ENCODE results near the gene DCP1A. TPM values are rescaled to one million over a fixed set of nuclear protein-coding genes. Genes with fewer than 3 reads are reported as not detected.

DCP1A gene
- total and polyA plus RNA-seq, 2 of the 13 experiments (the other 11 are each of a cell fraction or from before 2014, with no cell fraction given) = 14.2 to 41.2 TPM

DNA sequence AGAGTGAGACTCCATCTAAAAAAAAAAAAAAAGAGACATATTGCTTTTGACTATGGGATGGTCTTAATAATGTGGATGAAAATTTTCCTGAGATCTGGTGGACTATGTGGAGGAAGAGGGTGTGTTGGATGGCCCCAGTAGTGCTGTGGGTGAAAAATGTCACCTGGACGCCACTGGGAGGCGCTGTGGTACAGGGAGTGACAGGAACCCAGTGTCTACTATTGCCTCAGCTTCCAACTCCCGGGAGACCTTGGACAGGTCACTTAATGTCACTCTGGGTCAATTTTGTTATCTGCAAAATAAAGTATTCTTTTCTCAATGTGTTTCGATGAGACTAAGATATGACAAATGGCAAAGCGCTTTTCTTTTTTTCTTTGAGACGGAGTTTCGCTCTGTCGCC lies 27.7 kb upstream of the DCP1A start:
- CTCF ChIA-PET (ENCODE audit: low intra/inter-chr PET ratio, low total read pairs) = interaction anchor here (1.1 to 1.8 kb wide), 4 partner anchors 125 to 334 kb away, joined by 3 to 34 read pairs (median 16); no protein-coding TSS in a partner anchor
- POLR2A ChIA-PET = no interaction called here
- no TSS peak for BruUV-seq (replicated peaks)
- Histone ChIP-seq H3K9ac (ENCODE audit: insufficient read depth, low read depth, low read length) (no peak overlapping the region), H3K27me3 (ENCODE audit: control insufficient read depth in 1 of 2, insufficient read depth in 2 of 2, low read length in 2 of 2) (no peaks in the 10 kb centered on the region), H3K27ac (ENCODE audit: extremely low read length, insufficient read depth, low read length) (no peak overlapping the region), H4K20me1 (ENCODE audit: insufficient read depth, low read length) (no peaks in the 10 kb centered on the region), H3K4me3 (replicated peaks in 1 of 3; ENCODE audit: insufficient read depth in 1 of 3, low read depth in 2 of 3, low read length in 3 of 3) (no peak overlapping the region), H2AFZ (ENCODE audit: low read length) (no peak overlapping the region), H3K79me2 (ENCODE audit: insufficient read depth, low read length) (no peaks in the 10 kb centered on the region), H3K9me3 (ENCODE audit: low read length) (no peaks in the 10 kb centered on the region), H3K4me2 (ENCODE audit: low read depth, low read length) (no peak overlapping the region), H3K4me1 (ENCODE audit: insufficient read depth, low read length) (no peaks in the 10 kb centered on the region), H3K36me3 (replicated peaks in 1 of 2; ENCODE audit: control insufficient read depth in 1 of 2, insufficient read depth in 2 of 2, low read length in 2 of 2) (no peaks in the 10 kb centered on the region)
- WGBS (ENCODE audit: low lambda C conversion rate) = 28% methylated on average over 8 of the region's 8 CpGs
- peak; percentile 71 for FAIRE-seq
- in situ Hi-C loops (cut with HindIII; ENCODE audit: extremely low pct_ligation_motif_present, low pct_unique_long_range_greater_than_20kb) = loop anchor here (10.0 kb wide), 2 partner anchors 120 to 340 kb away; partner anchors contain the start of gene CACNA1D
- DNase-seq (ENCODE audit: low spot score) = peak; percentile 69
- intact Hi-C loops (cut with micrococcal nuclease; ENCODE audit: unreplicated experiment) = loop anchor here (1.0 to 5.0 kb wide), 3 partner anchors 76 to 137 kb away; no protein-coding TSS in a partner anchor
- peak; percentile 99 for ATAC-seq
- TF ChIP-seq ZNF816 (CRISPR knock-in tag; IDR thresholded peaks at IDR 0.05; ENCODE audit: borderline replicate concordance) (no peak), RXRB (CRISPR knock-in tag; IDR thresholded peaks at IDR 0.05; ENCODE audit: borderline replicate concordance) (peak; percentile 58), TEAD3 (CRISPR knock-in tag; optimal IDR thresholded peaks at IDR 0.05; ENCODE audit: borderline replicate concordance) (peak; percentile 56), ZNF619 (CRISPR knock-in tag; IDR thresholded peaks at IDR 0.05) (no peak), ZNF230 (CRISPR knock-in tag; IDR thresholded peaks at IDR 0.05) (no peak), SCMH1 (CRISPR knock-in tag; IDR thresholded peaks at IDR 0.05; ENCODE audit: borderline replicate concordance) (no peak), NR2F6 (IDR thresholded peaks at IDR 0.05) (peak; percentile 73), NR2F6 (CRISPR knock-in tag; IDR thresholded peaks at IDR 0.05) (peak; percentile 78), PITX1 (CRISPR knock-in tag; IDR thresholded peaks at IDR 0.05) (peak; percentile 40; the same call in 1 of the 2 replicates), ZNF556 (CRISPR knock-in tag; IDR thresholded peaks at IDR 0.05; ENCODE audit: borderline replicate concordance) (0 out of 2 replicates have a peak, but pooled peaks have one; percentile 27), ZNF615 (CRISPR knock-in tag; IDR thresholded peaks at IDR 0.05; ENCODE audit: borderline replicate concordance) (no peak), NR2F1 (CRISPR knock-in tag; IDR thresholded peaks at IDR 0.05) (peak in 1 of 2 experiments; percentile 63; a peak in 2 of 4 replicates), NR2C2 (CRISPR knock-in tag; IDR thresholded peaks at IDR 0.05; ENCODE audit: borderline replicate concordance) (peak; percentile 55; the same call in 1 of the 2 replicates), SALL1 (CRISPR knock-in tag; IDR thresholded peaks at IDR 0.05) (peak; percentile 45; the same call in 1 of the 2 replicates), FOXA1 (IDR thresholded peaks at IDR 0.05) (no peak), FOXA1 (CRISPR knock-in tag; IDR thresholded peaks at IDR 0.05) (no peak)
- TF ChIP-seq, protein P1, sequence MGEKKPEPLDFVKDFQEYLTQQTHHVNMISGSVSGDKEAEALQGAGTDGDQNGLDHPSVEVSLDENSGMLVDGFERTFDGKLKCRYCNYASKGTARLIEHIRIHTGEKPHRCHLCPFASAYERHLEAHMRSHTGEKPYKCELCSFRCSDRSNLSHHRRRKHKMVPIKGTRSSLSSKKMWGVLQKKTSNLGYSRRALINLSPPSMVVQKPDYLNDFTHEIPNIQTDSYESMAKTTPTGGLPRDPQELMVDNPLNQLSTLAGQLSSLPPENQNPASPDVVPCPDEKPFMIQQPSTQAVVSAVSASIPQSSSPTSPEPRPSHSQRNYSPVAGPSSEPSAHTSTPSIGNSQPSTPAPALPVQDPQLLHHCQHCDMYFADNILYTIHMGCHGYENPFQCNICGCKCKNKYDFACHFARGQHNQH (CRISPR knock-in tag; IDR thresholded peaks at IDR 0.05) = no peak
- TF ChIP-seq, protein P2, sequence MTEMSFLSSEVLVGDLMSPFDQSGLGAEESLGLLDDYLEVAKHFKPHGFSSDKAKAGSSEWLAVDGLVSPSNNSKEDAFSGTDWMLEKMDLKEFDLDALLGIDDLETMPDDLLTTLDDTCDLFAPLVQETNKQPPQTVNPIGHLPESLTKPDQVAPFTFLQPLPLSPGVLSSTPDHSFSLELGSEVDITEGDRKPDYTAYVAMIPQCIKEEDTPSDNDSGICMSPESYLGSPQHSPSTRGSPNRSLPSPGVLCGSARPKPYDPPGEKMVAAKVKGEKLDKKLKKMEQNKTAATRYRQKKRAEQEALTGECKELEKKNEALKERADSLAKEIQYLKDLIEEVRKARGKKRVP (CRISPR knock-in tag; IDR thresholded peaks at IDR 0.05) = peak in 1 of 2 experiments; percentile 60; a peak in 2 of 4 replicates
- TF ChIP-seq, protein P3, sequence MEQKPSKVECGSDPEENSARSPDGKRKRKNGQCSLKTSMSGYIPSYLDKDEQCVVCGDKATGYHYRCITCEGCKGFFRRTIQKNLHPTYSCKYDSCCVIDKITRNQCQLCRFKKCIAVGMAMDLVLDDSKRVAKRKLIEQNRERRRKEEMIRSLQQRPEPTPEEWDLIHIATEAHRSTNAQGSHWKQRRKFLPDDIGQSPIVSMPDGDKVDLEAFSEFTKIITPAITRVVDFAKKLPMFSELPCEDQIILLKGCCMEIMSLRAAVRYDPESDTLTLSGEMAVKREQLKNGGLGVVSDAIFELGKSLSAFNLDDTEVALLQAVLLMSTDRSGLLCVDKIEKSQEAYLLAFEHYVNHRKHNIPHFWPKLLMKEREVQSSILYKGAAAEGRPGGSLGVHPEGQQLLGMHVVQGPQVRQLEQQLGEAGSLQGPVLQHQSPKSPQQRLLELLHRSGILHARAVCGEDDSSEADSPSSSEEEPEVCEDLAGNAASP (CRISPR knock-in tag; IDR thresholded peaks at IDR 0.05; ENCODE audit: borderline replicate concordance) = peak; percentile 70; the same call in 1 of the 2 replicates
- TF ChIP-seq, protein P4, sequence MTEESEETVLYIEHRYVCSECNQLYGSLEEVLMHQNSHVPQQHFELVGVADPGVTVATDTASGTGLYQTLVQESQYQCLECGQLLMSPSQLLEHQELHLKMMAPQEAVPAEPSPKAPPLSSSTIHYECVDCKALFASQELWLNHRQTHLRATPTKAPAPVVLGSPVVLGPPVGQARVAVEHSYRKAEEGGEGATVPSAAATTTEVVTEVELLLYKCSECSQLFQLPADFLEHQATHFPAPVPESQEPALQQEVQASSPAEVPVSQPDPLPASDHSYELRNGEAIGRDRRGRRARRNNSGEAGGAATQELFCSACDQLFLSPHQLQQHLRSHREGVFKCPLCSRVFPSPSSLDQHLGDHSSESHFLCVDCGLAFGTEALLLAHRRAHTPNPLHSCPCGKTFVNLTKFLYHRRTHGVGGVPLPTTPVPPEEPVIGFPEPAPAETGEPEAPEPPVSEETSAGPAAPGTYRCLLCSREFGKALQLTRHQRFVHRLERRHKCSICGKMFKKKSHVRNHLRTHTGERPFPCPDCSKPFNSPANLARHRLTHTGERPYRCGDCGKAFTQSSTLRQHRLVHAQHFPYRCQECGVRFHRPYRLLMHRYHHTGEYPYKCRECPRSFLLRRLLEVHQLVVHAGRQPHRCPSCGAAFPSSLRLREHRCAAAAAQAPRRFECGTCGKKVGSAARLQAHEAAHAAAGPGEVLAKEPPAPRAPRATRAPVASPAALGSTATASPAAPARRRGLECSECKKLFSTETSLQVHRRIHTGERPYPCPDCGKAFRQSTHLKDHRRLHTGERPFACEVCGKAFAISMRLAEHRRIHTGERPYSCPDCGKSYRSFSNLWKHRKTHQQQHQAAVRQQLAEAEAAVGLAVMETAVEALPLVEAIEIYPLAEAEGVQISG (CRISPR knock-in tag; IDR thresholded peaks at IDR 0.05) = no peak
